Type B pancreatic cell (in vitro differentiated cells): ENCODE measurements around the gene MGAT4B. TPM values are rescaled to one million over a fixed set of nuclear protein-coding genes. Genes with fewer than 3 reads are reported as not detected.
A peak's percentile ranks its signal among the peaks of the same experiment; 100 is the strongest.

ENCODE experiments used
- DNase-seq: peaks from one replicate; pipeline ENCODE4 v3.0.0; 2021; ENCODE audit warnings: mixed read lengths; ENCODE audit not compliant: unreplicated experiment; ENCODE audit errors: extremely low spot score
- H3K27ac Mint-ChIP-seq: 2 replicates; pipeline ENCODE4 v1.8.0; 2021; ENCODE audit warnings: mild to moderate bottlenecking, mixed read lengths
- H3K27me3 Mint-ChIP-seq: 2 replicates; pipeline ENCODE4 v1.8.0; 2021; ENCODE audit warnings: mixed read lengths
- H3K36me3 Mint-ChIP-seq: 2 replicates; pipeline ENCODE4 v1.8.0; 2021; ENCODE audit warnings: mixed read lengths
- H3K4me1 Mint-ChIP-seq: one replicate; pipeline ENCODE4 v1.8.0; 2021; ENCODE audit warnings: mixed read lengths; ENCODE audit not compliant: unreplicated experiment
- H3K4me3 Mint-ChIP-seq: 2 replicates; pipeline ENCODE4 v1.8.0; 2021; ENCODE audit warnings: mild to moderate bottlenecking, mixed read lengths
- H3K9me3 Mint-ChIP-seq: 2 replicates; pipeline ENCODE4 v1.8.0; 2021; ENCODE audit warnings: mixed read lengths
- CTCF ChIP-seq: fragments of 200-600 bp; sonication (generic); conservative IDR thresholded peaks from 2 replicates; pipeline ENCODE4 v1.5.0; 2021; ENCODE audit warnings: antibody characterized with exemption, mild to moderate bottlenecking
- total RNA-seq: library from RNA; stranded (reverse); gene quantifications from 2 replicates; pipeline ENCODE4 v1.2.1, GENCODE V29; 2021; ENCODE audit warnings: low replicate concordance

MGAT4B gene
- total RNA-seq, 1 donor from 2014 or later: 169 TPM

GRCh38 chr5:179762079-179762780 is 44.4 kb downstream of the MGAT4B start:
- no peaks in the 10 kb centered on the region for H3K9me3 Mint-ChIP-seq
- no peak for TF ChIP-seq CTCF

DNA sequence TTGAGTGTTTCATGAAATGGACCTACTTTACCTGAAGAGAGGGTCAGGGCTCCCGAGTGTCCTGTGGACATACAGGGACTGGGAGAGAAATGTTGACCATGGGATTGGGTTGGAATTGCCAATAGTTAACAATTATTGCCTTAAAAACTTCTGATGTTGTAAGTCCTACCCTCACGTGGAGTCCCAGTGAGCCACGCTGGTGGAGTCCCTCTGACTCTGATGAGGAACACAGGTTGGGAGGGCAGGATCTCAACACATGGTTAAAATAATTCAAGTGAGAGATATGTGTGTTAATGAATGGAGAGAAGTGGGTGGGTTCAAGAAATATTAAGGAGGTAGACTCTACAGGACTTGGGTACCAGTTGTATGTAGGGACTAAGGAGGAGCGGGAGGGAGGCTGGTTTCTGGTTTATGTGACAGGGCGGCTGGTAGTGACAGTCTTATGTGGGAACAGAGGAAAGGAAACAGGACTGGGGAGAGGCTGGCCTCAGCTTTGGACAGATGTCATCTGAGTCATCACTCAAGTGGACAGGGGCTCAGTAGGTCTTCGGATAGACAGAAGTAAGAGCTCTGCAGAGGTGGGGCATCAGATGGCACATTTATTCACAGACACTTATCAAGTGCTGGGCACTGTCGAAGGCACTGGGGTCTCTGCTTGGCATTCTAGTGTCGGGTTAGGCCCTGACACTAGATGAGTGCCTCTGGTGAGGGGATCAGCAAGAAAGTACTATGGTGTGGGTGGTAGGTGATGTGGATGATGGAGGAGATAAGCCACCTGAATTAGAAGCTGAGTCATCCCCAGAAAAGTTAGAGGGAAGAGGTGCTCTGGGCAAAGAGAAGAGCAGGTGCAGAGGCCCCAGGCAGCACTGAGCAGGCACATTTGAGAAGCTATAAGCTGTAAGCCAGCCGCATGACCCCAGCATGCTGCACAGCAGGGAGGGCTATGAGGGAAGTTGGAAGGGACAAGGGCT is 46.8 kb downstream of the MGAT4B start:
- Mint-ChIP-seq H3K27me3 (no peaks in the 10 kb centered on the region), H3K4me1 (peaks cover 51% of the 10 kb centered on the region)

More at GRCh38 chr5:179762079-179762780, 44.4 kb downstream of the MGAT4B start:
- DNase-seq: no peak
- H3K4me1 Mint-ChIP-seq: peaks cover 43% of the 10 kb centered on the region
- H3K27ac Mint-ChIP-seq: peak overlapping the region; percentile 95
- H3K36me3 Mint-ChIP-seq: peaks cover 4% of the 10 kb centered on the region
- H3K4me3 Mint-ChIP-seq: no peak overlapping the region
- no peaks in the 10 kb centered on the region for H3K27me3 Mint-ChIP-seq

DNA sequence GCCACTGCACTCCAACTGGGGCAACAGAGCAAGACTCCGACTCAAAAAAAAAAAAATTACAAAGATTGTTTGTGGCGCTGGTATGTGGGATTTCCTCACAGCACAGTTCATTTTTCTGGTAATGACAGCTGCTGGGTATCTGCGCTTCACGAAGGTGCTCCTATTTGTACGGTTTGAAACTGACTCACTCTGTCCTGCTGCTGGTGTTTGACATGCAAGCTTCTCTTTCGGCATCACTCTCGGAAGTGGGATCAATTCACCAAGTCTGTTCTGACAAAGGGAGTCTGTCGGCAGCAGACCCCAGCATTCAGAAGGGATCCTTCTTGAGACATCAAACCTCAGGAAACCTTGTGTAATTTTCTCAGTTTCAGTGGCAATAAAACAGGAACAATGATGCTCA is 47.7 kb downstream of the MGAT4B start:
- H3K27me3 Mint-ChIP-seq: no peaks in the 10 kb centered on the region
- DNase-seq: no peak
- H3K9me3 Mint-ChIP-seq: no peaks in the 10 kb centered on the region
- peaks cover 60% of the 10 kb centered on the region for H3K4me1 Mint-ChIP-seq
- no peak for TF ChIP-seq CTCF
- H3K27ac Mint-ChIP-seq: no peak overlapping the region
- no peak overlapping the region for H3K4me3 Mint-ChIP-seq
- peaks cover 14% of the 10 kb centered on the region for H3K36me3 Mint-ChIP-seq

More for the DNA sequence above, 46.8 kb downstream of the MGAT4B start:
- Mint-ChIP-seq H3K4me3 (no peak overlapping the region), H3K9me3 (no peaks in the 10 kb centered on the region), H3K27ac (peak overlapping the region; percentile 80), H3K36me3 (peaks cover 11% of the 10 kb centered on the region)
- no peak for DNase-seq
- TF ChIP-seq CTCF: no peak

GRCh38 chr5:179755022-179755421 is 51.6 kb downstream of the MGAT4B start:
- peaks cover 4% of the 10 kb centered on the region for H3K9me3 Mint-ChIP-seq
- no peak for TF ChIP-seq CTCF

DNA sequence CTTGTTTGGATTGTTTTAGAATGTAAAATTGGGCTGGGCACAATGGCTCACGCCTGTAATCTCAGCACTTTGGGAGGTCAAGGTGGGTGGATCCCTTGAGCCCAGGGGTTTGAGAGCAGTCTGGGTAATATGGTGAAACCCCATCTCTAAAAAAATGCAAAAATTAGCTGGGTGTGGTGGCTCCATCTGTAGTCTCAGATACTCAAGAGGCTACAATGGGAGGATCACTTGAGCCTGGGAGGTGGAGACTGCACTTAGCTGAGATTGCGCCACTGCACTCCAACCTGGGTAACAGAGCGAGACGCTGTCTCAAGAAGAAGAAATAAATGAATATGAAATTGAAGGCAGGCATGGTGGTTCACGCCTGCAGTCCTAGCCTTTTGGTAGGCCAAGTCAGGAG is 52.7 kb downstream of the MGAT4B start:
- H3K4me3 Mint-ChIP-seq: no peak overlapping the region
- no peak for DNase-seq
- no peaks in the 10 kb centered on the region for H3K27me3 Mint-ChIP-seq
- H3K4me1 Mint-ChIP-seq: peaks cover 29% of the 10 kb centered on the region
- TF ChIP-seq CTCF: no peak
- H3K9me3 Mint-ChIP-seq: peaks cover 4% of the 10 kb centered on the region
- H3K36me3 Mint-ChIP-seq: peaks cover 25% of the 10 kb centered on the region
- H3K27ac Mint-ChIP-seq: peak overlapping the region; percentile 74

More at GRCh38 chr5:179755022-179755421, 51.6 kb downstream of the MGAT4B start:
- Mint-ChIP-seq H3K4me3 (peak overlapping the region; percentile 10), H3K36me3 (peaks cover 22% of the 10 kb centered on the region), H3K4me1 (peaks cover 40% of the 10 kb centered on the region), H3K27me3 (no peaks in the 10 kb centered on the region), H3K27ac (peak overlapping the region; percentile 74)
- DNase-seq: no peak
